Trophoblast cell (in vitro differentiated cells and primary cell): Measurements from ENCODE around the gene ZFAND3.

Source experiments
- DNase-seq, 2 donors: peaks; one replicate each; pipeline ENCODE4 v3.0.0-alpha.2; 2016
- H2AFZ ChIP-seq: 2 replicates; pipeline ENCODE4 v1.6.1; 2013; ENCODE audit warnings: low read length, moderate library complexity, mild to moderate bottlenecking; ENCODE audit not compliant: insufficient read depth, poor library complexity
- H2AK5ac ChIP-seq: 2 replicates; pipeline ENCODE4 v1.6.1; 2013; ENCODE audit warnings: mild to moderate bottlenecking, low read length
- H2BK120ac ChIP-seq: 2 replicates; pipeline ENCODE4 v1.6.1; 2013; ENCODE audit warnings: low read length, mild to moderate bottlenecking, moderate library complexity; ENCODE audit not compliant: insufficient read depth, poor library complexity
- H2BK12ac ChIP-seq: 2 replicates; pipeline ENCODE4 v1.6.1; 2013; ENCODE audit warnings: mild to moderate bottlenecking, low read length, moderate library complexity
- H2BK5ac ChIP-seq: 2 replicates; pipeline ENCODE4 v1.6.1; 2013; ENCODE audit warnings: low read length, low read depth, moderate library complexity, mild to moderate bottlenecking; ENCODE audit not compliant: poor library complexity
- H3K14ac ChIP-seq: 2 replicates; pipeline ENCODE4 v1.6.1; 2013; ENCODE audit warnings: mild to moderate bottlenecking, low read length
- H3K18ac ChIP-seq: 2 replicates; pipeline ENCODE4 v1.6.1; 2013; ENCODE audit warnings: mild to moderate bottlenecking, low read length
- H3K23ac ChIP-seq: 2 replicates; pipeline ENCODE4 v1.6.1; 2013; ENCODE audit warnings: low read length
- H3K27ac ChIP-seq: 2 replicates; pipeline ENCODE4 v1.5.1; 2013; ENCODE audit warnings: low read depth, mild to moderate bottlenecking, inconsistent platforms, low read length, moderate library complexity
- H3K27me3 ChIP-seq: 2 replicates; pipeline ENCODE4 v1.6.1; 2013; ENCODE audit warnings: inconsistent platforms, mild to moderate bottlenecking, low read length, moderate library complexity; ENCODE audit not compliant: insufficient read depth
- H3K36me3 ChIP-seq, 2 experiments: 1 replicate in 1 of 2; 2 replicates in 1 of 2; pipeline ENCODE4 v1.6.1; 2013; ENCODE audit warnings: low read length in 2 of 2, mild to moderate bottlenecking in 2 of 2, moderate library complexity in 1 of 2; ENCODE audit not compliant: insufficient read depth in 2 of 2, control insufficient read depth in 1 of 2
- H3K4ac ChIP-seq: 2 replicates; pipeline ENCODE4 v1.6.1; 2013; ENCODE audit warnings: low read depth, mild to moderate bottlenecking, low read length, moderate library complexity
- H3K4me1 ChIP-seq, 2 experiments: 1 replicate in 1 of 2; 2 replicates in 1 of 2; pipeline ENCODE4 v1.6.1; 2013; ENCODE audit warnings: low read length in 2 of 2, mild to moderate bottlenecking in 2 of 2, moderate library complexity in 1 of 2; ENCODE audit not compliant: insufficient read depth in 2 of 2, control insufficient read depth in 1 of 2
- H3K4me2 ChIP-seq: 2 replicates; pipeline ENCODE4 v1.6.1; 2013; ENCODE audit warnings: inconsistent platforms, mild to moderate bottlenecking, low read length, moderate library complexity
- H3K4me3 ChIP-seq: 2 replicates; pipeline ENCODE4 v1.5.1; 2013; ENCODE audit warnings: mild to moderate bottlenecking, low read depth, low read length, inconsistent platforms
- H3K79me1 ChIP-seq: one replicate; pipeline ENCODE4 v1.6.1; 2013; ENCODE audit warnings: low read length
- H3K79me2 ChIP-seq: 2 replicates; pipeline ENCODE4 v1.6.1; 2013; ENCODE audit warnings: low read length, mild to moderate bottlenecking; ENCODE audit not compliant: control insufficient read depth, insufficient read depth, poor library complexity
- H3K9ac ChIP-seq: 2 replicates; pipeline ENCODE4 v1.6.1; 2013; ENCODE audit warnings: mild to moderate bottlenecking, low read length
- H3K9me3 ChIP-seq: 2 replicates; pipeline ENCODE4 v1.6.1; 2013; ENCODE audit warnings: low read depth, mild to moderate bottlenecking, control low read depth, inconsistent platforms, low read length; ENCODE audit not compliant: insufficient read depth
- H4K12ac ChIP-seq: 2 replicates; pipeline ENCODE4 v1.6.1; 2013; ENCODE audit warnings: low read depth, mild to moderate bottlenecking, low read length, moderate library complexity
- H4K8ac ChIP-seq: 2 replicates; pipeline ENCODE4 v1.6.1; 2013; ENCODE audit warnings: low read depth, mild to moderate bottlenecking, low read length, moderate library complexity
- H4K91ac ChIP-seq: one replicate; pipeline ENCODE4 v1.6.1; 2013; ENCODE audit warnings: low read depth, mild to moderate bottlenecking, low read length, moderate library complexity
- WGBS: extraction: QIAGEN DNeasy Blood & Tissue Kit; methylation state at CpG from one replicate; pipeline ENCODE4 v1.1.7; 2013; ENCODE audit warnings: missing lambda C conversion rate; ENCODE audit not compliant: insufficient read length, insufficient coverage; ENCODE audit errors: extremely low coverage; 5-methylcytosine and 5-hydroxymethylcytosine counted together

ZFAND3 gene

DNA sequence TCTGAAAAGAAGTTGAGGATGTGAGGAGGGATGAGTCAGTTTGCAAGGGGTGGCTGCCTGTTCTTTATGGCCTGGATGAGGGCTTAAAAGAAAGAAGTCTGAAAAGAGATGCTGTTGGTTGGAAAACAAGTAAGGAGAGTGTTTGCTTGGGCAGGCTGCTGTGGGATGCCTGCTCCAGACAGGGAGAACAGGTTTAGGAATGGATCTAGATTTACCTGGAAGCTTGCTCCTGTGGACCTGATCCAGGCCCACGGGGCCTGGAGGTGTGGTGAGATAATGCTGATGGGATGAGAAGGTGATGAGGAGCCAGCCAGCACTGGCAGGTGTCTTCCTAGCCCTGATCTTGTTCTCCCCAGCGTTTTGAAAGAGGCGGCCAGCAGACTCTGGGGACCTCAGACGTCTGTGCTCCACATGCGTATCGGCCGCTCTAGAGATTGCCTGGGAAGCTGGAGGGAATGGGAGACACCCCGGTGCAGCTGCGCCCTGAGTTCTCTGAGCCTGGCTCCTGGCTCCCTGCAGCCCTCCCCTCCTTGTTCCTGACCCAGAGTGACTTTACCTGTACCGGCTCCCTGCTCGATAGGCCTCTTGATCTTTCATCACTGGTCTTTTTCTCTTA, 331.3 kb downstream of the ZFAND3 start:
- H2BK12ac ChIP-seq, result no peak overlapping the region
- no peaks in the 10 kb centered on the region for H3K27me3 ChIP-seq
- no peak overlapping the region for H2BK120ac ChIP-seq
- no peak overlapping the region for H3K9ac ChIP-seq
- no peak overlapping the region for H2AK5ac ChIP-seq
- no peak overlapping the region for H2BK5ac ChIP-seq
- no peak overlapping the region for H4K12ac ChIP-seq
- no peak overlapping the region for H3K18ac ChIP-seq
- H3K9me3 ChIP-seq, result no peaks in the 10 kb centered on the region
- WGBS, result no CpG with 5 or more reads among the region's 11 CpGs
- H4K8ac ChIP-seq, result no peak overlapping the region
- H3K4me1 ChIP-seq, result peaks cover 6 to 7% of the 10 kb centered on the region in 2 experiments
- H3K14ac ChIP-seq, result no peak overlapping the region
- H3K23ac ChIP-seq, result no peak overlapping the region
- H3K79me2 ChIP-seq, result no peaks in the 10 kb centered on the region
- H3K4me2 ChIP-seq, result no peak overlapping the region
- peaks cover 21 to 23% of the 10 kb centered on the region in 2 experiments for H3K36me3 ChIP-seq
- H3K27ac ChIP-seq, result no peak overlapping the region
- H3K4me3 ChIP-seq, result no peak overlapping the region
- no peak overlapping the region for H3K4ac ChIP-seq
- H2AFZ ChIP-seq, result no peak overlapping the region
- no peak overlapping the region for H4K91ac ChIP-seq
- H3K79me1 ChIP-seq, result no peaks in the 10 kb centered on the region
- DNase-seq, result no peak

DNA sequence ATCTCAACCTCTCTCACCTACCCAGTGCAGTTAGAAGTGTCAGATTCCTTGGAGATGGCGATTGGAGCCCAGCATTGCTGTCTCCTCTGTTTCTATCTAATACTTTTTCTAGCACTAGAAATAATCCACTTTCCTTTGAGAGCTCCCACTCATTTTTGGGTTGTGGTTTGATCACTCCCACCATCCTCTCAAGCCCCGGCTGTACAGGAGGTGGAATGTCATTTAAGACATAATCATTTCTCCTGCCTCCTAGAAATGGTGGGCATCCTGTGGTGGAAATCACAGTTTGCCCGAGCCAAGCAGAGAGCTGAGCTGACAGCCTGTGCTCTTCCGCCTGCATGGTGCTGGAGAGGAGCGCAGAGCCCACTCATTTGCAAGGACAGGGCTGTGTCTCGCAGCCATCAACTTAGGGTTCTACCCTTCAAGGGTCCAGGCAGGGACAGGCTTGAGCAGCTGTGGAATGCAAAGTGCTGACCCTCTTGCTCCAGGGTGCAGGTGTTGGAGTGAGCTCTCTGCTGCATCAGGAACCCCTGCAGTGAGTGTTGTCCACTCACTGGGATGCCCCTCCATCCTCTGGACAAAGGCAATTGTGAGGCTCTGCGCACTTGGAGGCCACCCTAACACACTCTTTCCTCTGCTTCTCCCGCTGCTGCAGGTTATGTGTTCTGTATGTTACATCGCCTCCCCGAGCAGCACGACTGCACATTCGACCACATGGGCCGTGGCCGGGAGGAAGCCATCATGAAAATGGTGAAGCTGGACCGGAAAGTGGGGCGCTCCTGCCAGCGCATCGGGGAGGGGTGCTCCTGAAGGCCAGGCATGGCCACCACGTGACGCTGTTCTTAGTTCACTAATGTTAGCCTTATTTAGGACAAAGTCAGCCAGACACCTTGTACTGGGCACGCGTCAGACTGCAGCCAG, 332.3 kb downstream of the ZFAND3 start:
- WGBS, result no CpG with 5 or more reads among the region's 22 CpGs
- no peak overlapping the region for H3K4me2 ChIP-seq
- no peaks in the 10 kb centered on the region for H3K9me3 ChIP-seq
- no peak for DNase-seq
- no peaks in the 10 kb centered on the region for H3K79me2 ChIP-seq
- no peak overlapping the region for H2BK5ac ChIP-seq
- no peak overlapping the region for H4K12ac ChIP-seq
- no peak overlapping the region for H3K14ac ChIP-seq
- no peak overlapping the region for H4K91ac ChIP-seq
- H2AFZ ChIP-seq, result no peak overlapping the region
- H3K4me3 ChIP-seq, result no peak overlapping the region
- H3K4me1 ChIP-seq, result no peaks in the 10 kb centered on the region
- no peak overlapping the region for H3K18ac ChIP-seq
- H3K79me1 ChIP-seq, result no peaks in the 10 kb centered on the region
- no peak overlapping the region for H2BK12ac ChIP-seq
- H2AK5ac ChIP-seq, result no peak overlapping the region
- no peaks in the 10 kb centered on the region for H3K27me3 ChIP-seq
- no peak overlapping the region for H3K4ac ChIP-seq
- H3K27ac ChIP-seq, result no peak overlapping the region
- H4K8ac ChIP-seq, result no peak overlapping the region
- no peak overlapping the region for H2BK120ac ChIP-seq
- no peak overlapping the region for H3K9ac ChIP-seq
- peaks cover 21 to 23% of the 10 kb centered on the region in 2 experiments for H3K36me3 ChIP-seq
- no peak overlapping the region for H3K23ac ChIP-seq

DNA sequence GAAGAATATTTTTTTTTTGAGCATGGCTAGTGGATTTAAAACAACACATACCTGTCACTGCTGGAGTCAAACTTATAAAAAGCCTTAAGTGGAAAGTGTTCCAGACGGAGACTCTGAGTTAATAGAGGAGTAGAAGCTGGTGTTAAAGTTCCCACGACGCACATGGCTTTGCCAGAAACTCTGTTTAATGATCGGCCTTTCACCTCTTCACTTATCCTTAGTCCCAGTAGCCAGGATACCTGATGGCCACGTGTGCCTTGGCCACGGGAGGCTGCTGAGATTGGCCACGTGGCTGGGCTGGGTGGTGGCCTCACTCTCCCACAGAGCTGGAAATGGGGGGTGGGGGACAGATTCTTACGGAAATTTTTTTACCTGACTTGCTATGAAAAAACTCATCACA, 333.1 kb downstream of the ZFAND3 start:
- no peak overlapping the region for H2BK120ac ChIP-seq
- H3K27me3 ChIP-seq, result no peaks in the 10 kb centered on the region
- H3K18ac ChIP-seq, result no peak overlapping the region
- H3K36me3 ChIP-seq, result peaks cover 21 to 23% of the 10 kb centered on the region in 2 experiments
- H4K8ac ChIP-seq, result no peak overlapping the region
- H3K9me3 ChIP-seq, result no peaks in the 10 kb centered on the region
- no peak overlapping the region for H3K4me2 ChIP-seq
- H3K79me2 ChIP-seq, result no peaks in the 10 kb centered on the region
- no peak for DNase-seq
- no peaks in the 10 kb centered on the region for H3K4me1 ChIP-seq
- H2BK12ac ChIP-seq, result no peak overlapping the region
- no peak overlapping the region for H3K9ac ChIP-seq
- H2AFZ ChIP-seq, result no peak overlapping the region
- H3K4ac ChIP-seq, result no peak overlapping the region
- no peak overlapping the region for H4K12ac ChIP-seq
- no peak overlapping the region for H3K27ac ChIP-seq
- H2BK5ac ChIP-seq, result no peak overlapping the region
- WGBS, result no CpG with 5 or more reads among the region's 8 CpGs
- no peak overlapping the region for H3K14ac ChIP-seq
- no peak overlapping the region for H3K23ac ChIP-seq
- H3K4me3 ChIP-seq, result no peak overlapping the region
- no peak overlapping the region for H2AK5ac ChIP-seq
- no peak overlapping the region for H4K91ac ChIP-seq
- no peaks in the 10 kb centered on the region for H3K79me1 ChIP-seq

DNA sequence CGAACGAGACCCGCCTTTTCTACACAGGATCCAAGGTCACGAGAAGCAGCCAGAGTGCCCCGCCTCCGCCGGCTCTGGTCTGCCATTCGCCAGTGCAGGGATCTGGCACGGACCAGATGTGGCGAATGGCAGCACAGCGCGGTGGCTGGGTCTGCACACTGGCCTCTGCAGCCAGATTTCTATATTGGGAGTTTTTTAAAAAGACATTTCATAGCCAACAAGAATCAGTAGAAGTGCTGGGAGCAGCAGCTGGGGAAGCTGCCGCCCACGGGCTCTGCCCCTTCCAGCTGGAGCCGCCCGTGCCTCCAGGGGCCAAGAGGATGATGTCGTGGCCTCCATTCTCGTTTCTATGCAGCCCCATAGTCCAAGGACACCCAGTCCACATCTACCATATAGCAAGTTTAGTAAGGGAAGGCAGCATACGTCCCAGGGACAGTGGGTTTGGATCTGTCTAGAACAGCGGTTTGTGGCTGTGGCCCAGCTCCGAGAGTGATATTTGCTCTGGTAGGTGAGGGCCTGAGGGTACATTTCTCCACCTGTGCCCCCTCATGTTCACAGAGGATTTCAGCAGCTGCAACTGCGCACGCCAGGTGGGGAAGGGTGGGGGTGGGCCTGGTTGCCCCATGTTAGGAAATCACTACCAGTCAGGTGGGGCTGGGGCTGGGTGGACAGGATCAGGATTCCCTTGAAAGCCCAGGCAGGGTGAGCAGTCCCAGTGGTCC, 333.7 kb downstream of the ZFAND3 start:
- Histone ChIP-seq H3K4ac (no peak overlapping the region), H3K79me2 (no peaks in the 10 kb centered on the region), H2AK5ac (no peak overlapping the region), H2BK5ac (no peak overlapping the region), H3K4me3 (no peak overlapping the region), H3K27me3 (no peaks in the 10 kb centered on the region), H2AFZ (no peak overlapping the region), H2BK120ac (no peak overlapping the region), H2BK12ac (no peak overlapping the region), H3K4me2 (no peak overlapping the region), H4K12ac (no peak overlapping the region), H4K91ac (no peak overlapping the region), H4K8ac (no peak overlapping the region), H3K18ac (no peak overlapping the region), H3K9me3 (no peaks in the 10 kb centered on the region), H3K79me1 (no peaks in the 10 kb centered on the region), H3K14ac (no peak overlapping the region), H3K9ac (no peak overlapping the region), H3K36me3 (peaks cover 21 to 23% of the 10 kb centered on the region in 2 experiments), H3K27ac (no peak overlapping the region), H3K4me1 (no peaks in the 10 kb centered on the region), H3K23ac (no peak overlapping the region)
- WGBS, result no CpG with 5 or more reads among the region's 23 CpGs
- no peak for DNase-seq
